HG03571 (cell line): ENCODE results near the gene ATP2A3.

Experiments
- ATAC-seq: cut with Tn5 transposase; IDR thresholded peaks from one replicate; pipeline ENCODE4 v1.9.1; 2021; ENCODE audit not compliant: unreplicated experiment

The ATP2A3 gene

GRCh38 chr17:3875317-3875716, 88.9 kb downstream of the ATP2A3 start:
- no peak for ATAC-seq
